CD14-positive monocyte (primary cell): ENCODE results near the gene MAP3K9. TPM values are rescaled to one million over a fixed set of nuclear protein-coding genes. Genes with fewer than 3 reads are reported as not detected.

Source experiments
- DNase-seq, 3 donors: peaks; one replicate each; pipeline ENCODE4 v3.0.0-alpha.2; 2011 to 2022
- H2AFZ ChIP-seq: 2 replicates; pipeline ENCODE4 v1.6.0; 2012; ENCODE audit warnings: mild to moderate bottlenecking, low read depth, low read length, inconsistent platforms; ENCODE audit not compliant: insufficient read depth, poor library complexity, severe bottlenecking
- H3K27ac ChIP-seq, 2 donors: 1 replicate in 1 of 2; 2 replicates in 1 of 2; pipeline ENCODE4 v1.5.1; 2012 to 2013; ENCODE audit warnings: low read length in 2 of 2, control low read depth in 1 of 2, inconsistent platforms in 1 of 2, low read depth in 1 of 2, mild to moderate bottlenecking in 1 of 2
- H3K27me3 ChIP-seq, 2 donors: one replicate each; pipeline versions ENCODE4 v1.6.0 to v1.6.1; 2011 to 2013; ENCODE audit warnings: low read length in 2 of 2; ENCODE audit not compliant: control insufficient read depth in 2 of 2, insufficient read depth in 2 of 2
- H3K36me3 ChIP-seq, 2 donors: replicated peaks in 1 of 2; 1 replicate in 1 of 2; 2 replicates in 1 of 2; pipeline versions ENCODE4 v1.5.1 to v1.6.1; 2012 to 2013; ENCODE audit warnings: low read length in 2 of 2, control low read depth in 1 of 2, inconsistent platforms in 1 of 2, mild to moderate bottlenecking in 1 of 2; ENCODE audit not compliant: insufficient read depth in 2 of 2, control insufficient read depth in 1 of 2
- H3K4me1 ChIP-seq, 2 donors: 1 replicate in 1 of 2; 2 replicates in 1 of 2; pipeline versions ENCODE4 v1.5.1 to v1.6.1; 2012 to 2013; ENCODE audit warnings: low read length in 2 of 2, control low read depth in 1 of 2, inconsistent platforms in 1 of 2, mild to moderate bottlenecking in 1 of 2, moderate library complexity in 1 of 2; ENCODE audit not compliant: insufficient read depth in 2 of 2, control insufficient read depth in 1 of 2
- H3K4me2 ChIP-seq: replicated peaks from 2 replicates; pipeline ENCODE3; 2012; ENCODE audit warnings: low read length, moderate library complexity, mild to moderate bottlenecking; ENCODE audit not compliant: poor library complexity, severe bottlenecking; ENCODE audit errors: extremely low read depth
- H3K4me3 ChIP-seq, 3 experiments: fragments of 200-600 bp in 1 of 3; sonication (generic) in 1 of 3; replicated peaks in 1 of 3; 1 replicate in 2 of 3; 2 replicates in 1 of 3; pipeline ENCODE4 v1.5.1; 2011 to 2013; ENCODE audit warnings: low read length in 3 of 3, mild to moderate bottlenecking in 3 of 3, control low read depth in 2 of 3, low read depth in 2 of 3, inconsistent platforms in 1 of 3, moderate library complexity in 1 of 3
- H3K79me2 ChIP-seq: 2 replicates; pipeline ENCODE4 v1.6.0; 2012; ENCODE audit warnings: mild to moderate bottlenecking, control low read depth, inconsistent platforms, low read length, moderate library complexity; ENCODE audit not compliant: insufficient read depth
- H3K9ac ChIP-seq: 2 replicates; pipeline ENCODE4 v1.6.0; 2017; ENCODE audit warnings: low read length, mild to moderate bottlenecking; ENCODE audit not compliant: insufficient read depth, poor library complexity, severe bottlenecking
- H3K9me3 ChIP-seq, 2 donors: replicated peaks in 1 of 2; 1 replicate in 1 of 2; 2 replicates in 1 of 2; pipeline versions ENCODE4 v1.5.1 to v1.6.1; 2012 to 2013; ENCODE audit warnings: low read length in 2 of 2, control low read depth in 1 of 2; ENCODE audit not compliant: control insufficient read depth in 1 of 2, insufficient read depth in 1 of 2
- H4K20me1 ChIP-seq: 2 replicates; pipeline ENCODE4 v1.6.0; 2012; ENCODE audit warnings: mild to moderate bottlenecking, low read length, control low read depth, moderate library complexity; ENCODE audit not compliant: insufficient read depth
- H3K27ac Mint-ChIP-seq, 7 donors: one replicate each; pipeline ENCODE4 v1.8.0; 2020; ENCODE audit warnings: mild to moderate bottlenecking in 7 of 7, mixed read lengths in 7 of 7, moderate library complexity in 6 of 7, inconsistent platforms in 2 of 7
- H3K27me3 Mint-ChIP-seq, 3 donors: one replicate each; pipeline ENCODE4 v1.8.0; 2021 to 2022; ENCODE audit warnings: low read depth in 3 of 3, mild to moderate bottlenecking in 3 of 3, mixed read lengths in 3 of 3, moderate library complexity in 3 of 3, inconsistent platforms in 1 of 3
- H3K36me3 Mint-ChIP-seq, 2 donors: one replicate each; pipeline ENCODE4 v1.8.0; 2020; ENCODE audit warnings: mixed read lengths in 2 of 2, inconsistent platforms in 1 of 2, mild to moderate bottlenecking in 1 of 2
- H3K4me1 Mint-ChIP-seq: one replicate; pipeline ENCODE4 v1.8.0; 2020; ENCODE audit warnings: mild to moderate bottlenecking, mixed read lengths
- H3K4me3 Mint-ChIP-seq, 2 donors: one replicate each; pipeline ENCODE4 v1.8.0; 2020; ENCODE audit warnings: mild to moderate bottlenecking in 2 of 2, mixed read lengths in 2 of 2, moderate library complexity in 1 of 2
- H3K9me3 Mint-ChIP-seq, 7 donors: one replicate each; pipeline ENCODE4 v1.8.0; 2020 to 2022; ENCODE audit warnings: mixed read lengths in 7 of 7, mild to moderate bottlenecking in 6 of 7, moderate library complexity in 6 of 7, inconsistent platforms in 2 of 7
- WGBS: methylation state at CpG from one replicate; pipeline ENCODE4 v1.1.5; 2013; ENCODE audit warnings: missing lambda C conversion rate; ENCODE audit not compliant: insufficient coverage; 5-methylcytosine and 5-hydroxymethylcytosine counted together
- intact Hi-C, 2 donors: fragments of 100-400 bp; cut with micrococcal nuclease; formaldehyde crosslinking; loops; one replicate each; pipeline versions ENCODE4 v1.15.0 to v1.15.1; 2023
- polyA plus RNA-seq, 3 donors: library from polyadenylated mRNA; depleted of rRNA in 1 of 3; unstranded in 2 of 3; stranded (reverse) in 1 of 3; fragments of 300-500 nt in 2 of 3; fragments of >200 nt in 1 of 3; fragmentation: Illumina TruSeq in 2 of 3; gene quantifications; 1 replicate in 2 of 3; 2 replicates in 1 of 3; pipeline ENCODE4 v1.2.3, GENCODE V29; 2012 to 2021
- TF ChIP-seq, protein P1 (sequence below): fragments of 200-600 bp; IDR thresholded peaks from one replicate; pipeline ENCODE4 v1.8.0; 2022; ENCODE audit warnings: antibody characterized with exemption, mild to moderate bottlenecking

Gene MAP3K9
- polyA plus RNA-seq, 3 donors: 0.01 TPM; not detected in 2

DNA sequence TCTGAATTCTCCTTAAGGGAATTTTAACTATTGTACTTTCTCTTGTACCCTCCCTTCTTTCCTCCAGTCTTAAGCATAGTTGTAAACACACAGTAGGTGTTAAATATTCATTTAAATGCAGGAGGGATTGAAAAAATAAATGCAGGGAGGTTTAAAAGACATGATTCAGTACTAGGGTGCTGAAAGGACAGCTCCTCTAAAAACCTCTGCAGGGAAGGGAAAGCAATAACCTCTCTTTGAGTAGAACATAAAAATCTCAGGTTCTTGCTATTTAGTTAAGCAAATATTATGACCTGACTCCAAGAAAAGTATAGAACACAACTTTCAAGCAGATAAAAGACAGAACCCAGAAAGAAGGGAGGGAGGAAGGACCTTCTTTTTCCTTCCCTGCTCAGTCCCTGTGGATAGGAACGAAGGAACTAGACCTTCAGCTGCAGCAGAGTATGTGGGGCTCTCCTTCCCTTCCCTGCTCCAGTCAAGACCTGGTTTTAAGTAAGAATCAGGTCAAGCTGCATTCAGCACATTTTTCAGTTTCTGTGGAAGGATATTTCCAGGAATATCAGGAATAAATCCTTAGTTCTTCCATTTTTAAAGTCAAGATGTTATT is 4.7 kb downstream of the MAP3K9 start:
- H3K27ac ChIP-seq: no peak overlapping the region
- H3K27me3 Mint-ChIP-seq: peaks cover 18 to 40% (median 26%) of the 10 kb centered on the region in 3 donors
- no peak overlapping the region for H3K9ac ChIP-seq
- peaks cover 10 to 20% of the 10 kb centered on the region in 2 donors for H3K4me1 ChIP-seq
- TF ChIP-seq, protein P1, sequence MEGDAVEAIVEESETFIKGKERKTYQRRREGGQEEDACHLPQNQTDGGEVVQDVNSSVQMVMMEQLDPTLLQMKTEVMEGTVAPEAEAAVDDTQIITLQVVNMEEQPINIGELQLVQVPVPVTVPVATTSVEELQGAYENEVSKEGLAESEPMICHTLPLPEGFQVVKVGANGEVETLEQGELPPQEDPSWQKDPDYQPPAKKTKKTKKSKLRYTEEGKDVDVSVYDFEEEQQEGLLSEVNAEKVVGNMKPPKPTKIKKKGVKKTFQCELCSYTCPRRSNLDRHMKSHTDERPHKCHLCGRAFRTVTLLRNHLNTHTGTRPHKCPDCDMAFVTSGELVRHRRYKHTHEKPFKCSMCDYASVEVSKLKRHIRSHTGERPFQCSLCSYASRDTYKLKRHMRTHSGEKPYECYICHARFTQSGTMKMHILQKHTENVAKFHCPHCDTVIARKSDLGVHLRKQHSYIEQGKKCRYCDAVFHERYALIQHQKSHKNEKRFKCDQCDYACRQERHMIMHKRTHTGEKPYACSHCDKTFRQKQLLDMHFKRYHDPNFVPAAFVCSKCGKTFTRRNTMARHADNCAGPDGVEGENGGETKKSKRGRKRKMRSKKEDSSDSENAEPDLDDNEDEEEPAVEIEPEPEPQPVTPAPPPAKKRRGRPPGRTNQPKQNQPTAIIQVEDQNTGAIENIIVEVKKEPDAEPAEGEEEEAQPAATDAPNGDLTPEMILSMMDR: no peak
- no peaks in the 10 kb centered on the region for H3K79me2 ChIP-seq
- H3K4me3 Mint-ChIP-seq: no peak overlapping the region
- H4K20me1 ChIP-seq: no peaks in the 10 kb centered on the region
- H3K9me3 Mint-ChIP-seq: peaks cover 0 to 10% (median 2%) of the 10 kb centered on the region in 7 donors
- no peak overlapping the region for H2AFZ ChIP-seq
- H3K27ac Mint-ChIP-seq: no peak overlapping the region
- peaks cover 17% of the 10 kb centered on the region for H3K4me1 Mint-ChIP-seq
- intact Hi-C loops: no loop called here
- H3K4me3 ChIP-seq: no peak overlapping the region
- H3K36me3 ChIP-seq: no peaks in the 10 kb centered on the region
- H3K36me3 Mint-ChIP-seq: peaks cover 0 to 8% of the 10 kb centered on the region in 2 donors
- no peak overlapping the region for H3K4me2 ChIP-seq
- H3K27me3 ChIP-seq: peaks cover 17 to 59% of the 10 kb centered on the region in 2 donors
- no peak for DNase-seq
- WGBS: no CpG with 5 or more reads among the region's 1 CpG
- no peaks in the 10 kb centered on the region for H3K9me3 ChIP-seq

- peaks cover 0 to 8% of the 10 kb centered on the region in 2 donors for H3K36me3 Mint-ChIP-seq
- H3K27me3 Mint-ChIP-seq: peaks cover 16 to 38% (median 21%) of the 10 kb centered on the region in 3 donors
- DNase-seq: peak in 2 of 3 donors; percentile 33 to 47
- Histone ChIP-seq H3K36me3 (no peaks in the 10 kb centered on the region), H3K79me2 (no peaks in the 10 kb centered on the region), H4K20me1 (no peaks in the 10 kb centered on the region), H3K4me3 (no peak overlapping the region), H3K27ac (no peak overlapping the region), H3K9ac (no peak overlapping the region), H3K4me1 (peaks cover 6 to 16% of the 10 kb centered on the region in 2 donors), H3K9me3 (no peaks in the 10 kb centered on the region), H3K4me2 (no peak overlapping the region), H3K27me3 (peaks cover 17 to 51% of the 10 kb centered on the region in 2 donors), H2AFZ (no peak overlapping the region)
- no peak overlapping the region for H3K27ac Mint-ChIP-seq
- H3K9me3 Mint-ChIP-seq: peaks cover 0 to 10% (median 2%) of the 10 kb centered on the region in 7 donors
- no peak overlapping the region for H3K4me3 Mint-ChIP-seq
- intact Hi-C loops: no loop called here
- WGBS: no CpG with 5 or more reads among the region's 3 CpGs
- TF ChIP-seq, protein P1: no peak
- peaks cover 14% of the 10 kb centered on the region for H3K4me1 Mint-ChIP-seq
Observed at GRCh38 chr14:70803321-70804310, 5.7 kb downstream of the MAP3K9 start.
